BLaER1 (cell line): ENCODE results near the gene MRPL55.

Source experiments
- H3K27ac ChIP-seq: shearing (Covaris generic); formaldehyde crosslinking; 2 replicates; pipeline ENCODE4 v1.8.1; 2022
- H3K27me3 ChIP-seq: shearing (Covaris generic); formaldehyde crosslinking; 2 replicates; pipeline ENCODE4 v1.8.1; 2022
- H3K36me3 ChIP-seq: shearing (Covaris generic); formaldehyde crosslinking; 2 replicates; pipeline ENCODE4 v1.8.1; 2022
- H3K4me1 ChIP-seq: shearing (Covaris generic); formaldehyde crosslinking; 2 replicates; pipeline ENCODE4 v1.8.1; 2022
- H3K4me2 ChIP-seq: shearing (Covaris generic); formaldehyde crosslinking; 2 replicates; pipeline ENCODE4 v1.8.1; 2022
- H3K4me3 ChIP-seq: shearing (Covaris generic); formaldehyde crosslinking; 2 replicates; pipeline ENCODE4 v1.8.1; 2022
- H3K9ac ChIP-seq: shearing (Covaris generic); formaldehyde crosslinking; 2 replicates; pipeline ENCODE4 v1.8.1; 2022
- H3K9me3 ChIP-seq: shearing (Covaris generic); formaldehyde crosslinking; 2 replicates; pipeline ENCODE4 v1.8.1; 2022
- H4K20me1 ChIP-seq: shearing (Covaris generic); formaldehyde crosslinking; 2 replicates; pipeline ENCODE4 v1.8.1; 2022
- Cebpa-rat ChIP-seq: shearing (Covaris generic); IDR thresholded peaks from 2 replicates; pipeline ENCODE4 v1.8.1; 2022

The MRPL55 gene

GRCh38 chr1:228142701-228143136 lies 33.6 kb upstream of the MRPL55 start:
- Histone ChIP-seq H3K9me3 (no peaks in the 10 kb centered on the region), H3K27ac (peak overlapping the region; percentile 90), H3K27me3 (no peaks in the 10 kb centered on the region), H3K4me3 (peak overlapping the region; percentile 94), H3K36me3 (peaks cover 29% of the 10 kb centered on the region), H3K4me1 (peaks cover 83% of the 10 kb centered on the region), H4K20me1 (peaks cover 76% of the 10 kb centered on the region), H3K4me2 (peak overlapping the region; percentile 91), H3K9ac (peak overlapping the region; percentile 90)
- no peak for TF ChIP-seq Cebpa-rat

GRCh38 chr1:228142155-228142691 lies 33.1 kb upstream of the MRPL55 start:
- Histone ChIP-seq H3K27me3 (no peaks in the 10 kb centered on the region), H4K20me1 (peaks cover 71% of the 10 kb centered on the region), H3K9me3 (no peaks in the 10 kb centered on the region), H3K27ac (peak overlapping the region; percentile 90), H3K4me1 (peaks cover 83% of the 10 kb centered on the region), H3K4me2 (peak overlapping the region; percentile 91), H3K4me3 (peak overlapping the region; percentile 94), H3K9ac (peak overlapping the region; percentile 90), H3K36me3 (peaks cover 24% of the 10 kb centered on the region)
- no peak for TF ChIP-seq Cebpa-rat

GRCh38 chr1:228141226-228142044 lies 32.3 kb upstream of the MRPL55 start:
- no peaks in the 10 kb centered on the region for H3K27me3 ChIP-seq
- H3K36me3 ChIP-seq: peaks cover 16% of the 10 kb centered on the region
- peak overlapping the region; percentile 91 for H3K4me2 ChIP-seq
- H3K27ac ChIP-seq: peak overlapping the region; percentile 90
- peaks cover 82% of the 10 kb centered on the region for H3K4me1 ChIP-seq
- TF ChIP-seq Cebpa-rat: no peak
- H3K9ac ChIP-seq: peak overlapping the region; percentile 90
- H3K9me3 ChIP-seq: no peaks in the 10 kb centered on the region
- H3K4me3 ChIP-seq: peak overlapping the region; percentile 94
- H4K20me1 ChIP-seq: peaks cover 63% of the 10 kb centered on the region

- Histone ChIP-seq H3K4me1 (peaks cover 78% of the 10 kb centered on the region), H4K20me1 (peaks cover 56% of the 10 kb centered on the region), H3K4me3 (peak overlapping the region; percentile 94), H3K27me3 (no peaks in the 10 kb centered on the region), H3K27ac (peak overlapping the region; percentile 90), H3K9ac (peak overlapping the region; percentile 90), H3K4me2 (peak overlapping the region; percentile 91), H3K36me3 (peaks cover 10% of the 10 kb centered on the region), H3K9me3 (no peaks in the 10 kb centered on the region)
- no peak for TF ChIP-seq Cebpa-rat
Measured at GRCh38 chr1:228140724-228141225, 31.7 kb upstream of the MRPL55 start.

- peak within 1 kb of the TSS; percentile 91 for H3K4me2 ChIP-seq
- TF ChIP-seq Cebpa-rat: no peak
Measured at GRCh38 chr1:228139931-228140723, 31.0 kb upstream of the MRPL55 start, which contains the start of gene GUK1. Gene GUK1, plus strand, starts transcription at chr1:228140279. Its CDS starts 24 bp downstream, at chr1:228140303.

DNA sequence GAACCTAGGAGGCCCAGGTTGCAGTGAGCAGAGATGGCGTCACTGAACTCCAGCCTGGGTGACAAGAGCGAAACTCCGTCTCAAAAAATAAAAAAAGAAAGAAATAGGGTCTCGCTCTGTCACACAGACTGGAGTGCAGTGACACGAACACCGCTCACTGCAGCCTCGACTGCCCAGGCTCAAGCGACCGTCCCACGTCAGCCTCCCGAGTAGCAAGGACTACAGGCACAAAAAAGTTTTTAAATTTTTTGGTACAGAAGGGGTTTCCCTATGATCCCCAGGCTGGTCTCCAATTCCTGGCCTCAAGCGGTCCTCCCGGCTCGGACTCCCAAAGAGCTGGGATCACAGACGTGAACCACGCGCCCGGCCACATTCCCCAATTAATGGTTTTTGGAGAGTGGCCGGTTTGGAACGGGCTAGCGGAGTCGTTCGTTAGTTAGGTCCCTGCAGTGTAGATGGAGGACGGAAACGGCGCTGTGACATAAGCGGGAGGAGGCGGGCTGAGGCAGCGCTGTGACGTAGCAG lies 30.4 kb upstream of the MRPL55 start:
- no peak for TF ChIP-seq Cebpa-rat
- Histone ChIP-seq H3K36me3 (no peaks in the 10 kb centered on the region), H3K27me3 (no peaks in the 10 kb centered on the region), H3K9ac (peak overlapping the region; percentile 66), H3K9me3 (no peaks in the 10 kb centered on the region), H3K4me2 (peak overlapping the region; percentile 91), H3K4me3 (peak overlapping the region; percentile 94), H4K20me1 (peaks cover 43% of the 10 kb centered on the region), H3K27ac (peak overlapping the region; percentile 90), H3K4me1 (peaks cover 65% of the 10 kb centered on the region)

More at GRCh38 chr1:228139931-228140723, 31.0 kb upstream of the MRPL55 start, which contains the start of gene GUK1:
- Histone ChIP-seq H3K27me3 (no peaks in the 10 kb centered on the region), H3K9ac (peak within 1 kb of the TSS; percentile 90), H4K20me1 (peaks cover 50% of the 10 kb centered on the region), H3K27ac (peak within 1 kb of the TSS; percentile 90), H3K9me3 (no peaks in the 10 kb centered on the region), H3K4me1 (peaks cover 71% of the 10 kb centered on the region), H3K36me3 (peaks cover 3% of the 10 kb centered on the region), H3K4me3 (peak within 1 kb of the TSS; percentile 94)

GRCh38 chr1:228136901-228137300 lies 27.8 kb upstream of the MRPL55 start:
- H4K20me1 ChIP-seq: peaks cover 18% of the 10 kb centered on the region
- no peaks in the 10 kb centered on the region for H3K27me3 ChIP-seq
- peaks cover 39% of the 10 kb centered on the region for H3K4me1 ChIP-seq
- peak overlapping the region; percentile 91 for H3K4me2 ChIP-seq
- no peaks in the 10 kb centered on the region for H3K9me3 ChIP-seq
- H3K9ac ChIP-seq: no peak overlapping the region
- H3K27ac ChIP-seq: no peak overlapping the region
- H3K36me3 ChIP-seq: no peaks in the 10 kb centered on the region
- no peak for TF ChIP-seq Cebpa-rat
- no peak overlapping the region for H3K4me3 ChIP-seq

- Histone ChIP-seq H3K27ac (no peak overlapping the region), H3K4me1 (peaks cover 30% of the 10 kb centered on the region), H4K20me1 (no peaks in the 10 kb centered on the region), H3K4me3 (no peak overlapping the region), H3K27me3 (no peaks in the 10 kb centered on the region), H3K9ac (no peak overlapping the region), H3K36me3 (no peaks in the 10 kb centered on the region), H3K4me2 (no peak overlapping the region), H3K9me3 (no peaks in the 10 kb centered on the region)
- no peak for TF ChIP-seq Cebpa-rat
Measured at GRCh38 chr1:228134591-228134990, 25.5 kb upstream of the MRPL55 start.

DNA sequence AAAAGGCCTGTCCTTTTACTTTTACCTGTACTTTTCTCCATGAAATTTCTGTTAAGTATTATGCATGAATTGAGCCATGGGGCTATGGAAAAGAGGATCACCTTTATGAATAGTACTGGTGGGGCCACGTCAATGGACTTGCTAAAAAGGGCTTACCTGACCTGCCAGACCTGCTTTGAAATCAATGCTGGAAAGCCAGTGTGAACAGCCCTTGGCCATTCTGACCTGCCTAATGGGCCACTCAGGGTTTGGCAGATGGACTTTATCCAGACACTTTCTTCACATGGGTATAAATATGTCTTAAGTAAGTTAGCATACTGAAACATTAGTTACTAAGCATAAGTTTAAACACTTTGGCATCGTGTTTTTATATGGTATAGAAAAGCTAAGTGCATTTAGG lies 22.7 kb upstream of the MRPL55 start:
- H3K9me3 ChIP-seq: no peaks in the 10 kb centered on the region
- TF ChIP-seq Cebpa-rat: no peak
- no peak overlapping the region for H3K4me2 ChIP-seq
- no peak overlapping the region for H3K27ac ChIP-seq
- no peak overlapping the region for H3K9ac ChIP-seq
- peaks cover 2% of the 10 kb centered on the region for H3K4me1 ChIP-seq
- no peak overlapping the region for H3K4me3 ChIP-seq
- H3K27me3 ChIP-seq: no peaks in the 10 kb centered on the region
- no peaks in the 10 kb centered on the region for H4K20me1 ChIP-seq
- no peaks in the 10 kb centered on the region for H3K36me3 ChIP-seq
